ENCODE results near the gene CARD14.
"Not testable (repeated sequence)": the region's sequence is repeated elsewhere in the genome, so short reads cannot be mapped to it uniquely, and the experiment has no call there.

CARD14 gene

GRCh38 chr17:80151333-80151732 is 18.5 kb upstream of the CARD14 start:
- DNase-seq (ENCODE audit: low read depth) = no peak

GRCh38 chr17:80152081-80152702 is 17.6 kb upstream of the CARD14 start:
- no peak for DNase-seq (ENCODE audit: low read depth)

GRCh38 chr17:80153004-80153403 is 16.8 kb upstream of the CARD14 start:
- no peak for DNase-seq (ENCODE audit: low read depth)

GRCh38 chr17:80154166-80154565 is 15.7 kb upstream of the CARD14 start:
- DNase-seq (ENCODE audit: low read depth) = no peak

GRCh38 chr17:80155600-80155999 is 14.2 kb upstream of the CARD14 start:
- not testable (repeated sequence) for DNase-seq (ENCODE audit: low read depth)

GRCh38 chr17:80158846-80159245 is 11.0 kb upstream of the CARD14 start:
- no peak for DNase-seq (ENCODE audit: low read depth)

GRCh38 chr17:80160536-80160935 is 9.3 kb upstream of the CARD14 start:
- no peak for DNase-seq (ENCODE audit: low read depth)

- DNase-seq (ENCODE audit: low read depth) = no peak
Measured at GRCh38 chr17:80163336-80163735, 6.5 kb upstream of the CARD14 start.

GRCh38 chr17:80164185-80164584 is 5.6 kb upstream of the CARD14 start:
- no peak for DNase-seq (ENCODE audit: low read depth)

GRCh38 chr17:80166446-80166845 is 3.4 kb upstream of the CARD14 start:
- DNase-seq (ENCODE audit: low read depth) = no peak

- DNase-seq (ENCODE audit: low read depth) = no peak
Measured at GRCh38 chr17:80168371-80168770, 1.5 kb upstream of the CARD14 start.

- DNase-seq (ENCODE audit: low read depth) = no peak
Measured at GRCh38 chr17:80169107-80169506, 723 bp upstream of the CARD14 start.

- DNase-seq (ENCODE audit: low read depth) = no peak
Measured at GRCh38 chr17:80171681-80172080, 1.9 kb downstream of the CARD14 start.

GRCh38 chr17:80173126-80173525 is 3.3 kb downstream of the CARD14 start:
- no peak for DNase-seq (ENCODE audit: low read depth)

- DNase-seq (ENCODE audit: low read depth) = no peak
Measured at GRCh38 chr17:80173916-80174315, 4.1 kb downstream of the CARD14 start.

GRCh38 chr17:80176757-80177156 is 6.9 kb downstream of the CARD14 start:
- no peak for DNase-seq (ENCODE audit: low read depth)

- no peak for DNase-seq (ENCODE audit: low read depth)
Measured at GRCh38 chr17:80177986-80178595, 8.3 kb downstream of the CARD14 start.

- no peak for DNase-seq (ENCODE audit: low read depth)
Measured at GRCh38 chr17:80180192-80180591, 10.4 kb downstream of the CARD14 start.

GRCh38 chr17:80181431-80181830 is 11.6 kb downstream of the CARD14 start:
- DNase-seq (ENCODE audit: low read depth) = no peak

- no peak for DNase-seq (ENCODE audit: low read depth)
Measured at GRCh38 chr17:80182118-80182844, 12.5 kb downstream of the CARD14 start.

GRCh38 chr17:80182845-80183223 is 13.0 kb downstream of the CARD14 start:
- DNase-seq (ENCODE audit: low read depth) = no peak

GRCh38 chr17:80183581-80184422 is 14.0 kb downstream of the CARD14 start:
- DNase-seq (ENCODE audit: low read depth) = no peak

- no peak for DNase-seq (ENCODE audit: low read depth)
Measured at GRCh38 chr17:80184423-80184714, 14.5 kb downstream of the CARD14 start.
